ENCODE measurements around the gene CD247.

GRCh38 chr1:167418391-167418790, 99.9 kb downstream of the CD247 start:
- TF ChIP-seq CTCF (IDR thresholded peaks at IDR 0.05; ENCODE audit: low read length), result no peak
- TF ChIP-seq EZH2phosphoT487 (IDR thresholded peaks at IDR 0.05; ENCODE audit: low read length), result no peak
- TF ChIP-seq EZH2 (optimal IDR thresholded peaks at IDR 0.05; ENCODE audit: low read depth, low read length), result no peak
